Gastrocnemius medialis (tissue), 4 donors: Measurements from ENCODE around the gene RBM33. TPM values are rescaled to one million over a fixed set of nuclear protein-coding genes. Genes with fewer than 3 reads are reported as not detected.

Experiments used
- ATAC-seq, 2 donors: fragments of 150-250 bp; one replicate each; pipeline ENCODE4 v1.9.1; 2016
- DNase-seq, 2 donors: peaks; one replicate each; pipeline ENCODE4 v3.0.0-alpha.2; 2019
- H3K27ac ChIP-seq, 4 donors: fragments of 200-600 bp; sonication (generic); 1 replicate in 1 of 4; 2 replicates in 3 of 4; pipeline ENCODE4 v1.5.1; 2016 to 2018; ENCODE audit warnings: mild to moderate bottlenecking in 2 of 4, moderate library complexity in 1 of 4
- H3K27me3 ChIP-seq, 3 donors: fragments of 200-600 bp; sonication (generic) in 2 of 3; 1 replicate in 1 of 3; 2 replicates in 2 of 3; pipeline versions ENCODE4 v1.5.1 to v1.6.0; 2016 to 2019; ENCODE audit warnings: mild to moderate bottlenecking in 1 of 3, moderate library complexity in 1 of 3
- H3K36me3 ChIP-seq, 2 donors: fragments of 200-600 bp; sonication (generic) in 1 of 2; one replicate each; pipeline ENCODE4 v1.5.1; 2017 to 2018
- H3K4me1 ChIP-seq, 2 donors: fragments of 200-600 bp; sonication (generic) in 1 of 2; one replicate each; pipeline ENCODE4 v1.5.1; 2016 to 2017; ENCODE audit warnings: mild to moderate bottlenecking in 2 of 2
- H3K4me3 ChIP-seq, 4 donors: fragments of 200-600 bp; sonication (generic) in 3 of 4; 1 replicate in 1 of 4; 2 replicates in 3 of 4; pipeline ENCODE4 v1.5.1; 2016 to 2019; ENCODE audit warnings: mild to moderate bottlenecking in 2 of 4
- H3K9me3 ChIP-seq, 3 donors: fragments of 200-600 bp; sonication (generic) in 2 of 3; 1 replicate in 1 of 3; 2 replicates in 2 of 3; pipeline ENCODE4 v1.5.1; 2016 to 2019
- POLR2A ChIP-seq, 2 donors: fragments of 450-650 bp; IDR thresholded peaks; one replicate each; pipeline ENCODE4 v1.6.1; 2017; ENCODE audit warnings: antibody characterized with exemption in 2 of 2, mild to moderate bottlenecking in 2 of 2, moderate library complexity in 2 of 2
- in situ Hi-C, 4 donors: fragments of 200-750 bp; cut with MboI; loops; one replicate each; pipeline versions ENCODE4 v1.15.0 to v1.8.0; 2017; ENCODE audit warnings: low sequenced_read_pairs in 4 of 4
- intact Hi-C: fragments of 100-400 bp; cut with DNase I; formaldehyde crosslinking; loops from one replicate; pipeline ENCODE4 v1.15.1; 2023; ENCODE audit warnings: low total_unique reads
- total RNA-seq, 4 donors: library from RNA; depleted of rRNA; stranded (reverse); fragments of >200 nt; gene quantifications; one replicate each; pipeline versions ENCODE4 v1.1.0 to v1.2.3, GENCODE V29; 2016
- TF ChIP-seq, protein P1 (sequence below), 5 experiments: fragments of 450-650 bp in 3 of 5; fragments of 200-600 bp in 2 of 5; sonication (generic) in 2 of 5; IDR thresholded peaks in 4 of 5; conservative IDR thresholded peaks in 1 of 5; 1 replicate in 4 of 5; 2 replicates in 1 of 5; pipeline ENCODE4 v1.5.1; 2016 to 2019; ENCODE audit warnings: antibody characterized with exemption in 5 of 5, mild to moderate bottlenecking in 3 of 5, moderate library complexity in 3 of 5

Gene RBM33
- total RNA-seq, 4 donors from 2014 or later, result 16.6 to 30.0 (median 28.1) TPM

GRCh38 chr7:155717010-155717744, 72.7 kb downstream of the RBM33 start:
- Histone ChIP-seq H3K27me3 (no peaks in the 10 kb centered on the region), H3K4me3 (no peak overlapping the region), H3K36me3 (peaks cover 1 to 20% of the 10 kb centered on the region in 2 donors), H3K27ac (no peak overlapping the region), H3K9me3 (no peaks in the 10 kb centered on the region), H3K4me1 (no peaks in the 10 kb centered on the region)
- TF ChIP-seq POLR2A (IDR thresholded peaks at IDR 0.05), result no peak
- TF ChIP-seq, protein P1, sequence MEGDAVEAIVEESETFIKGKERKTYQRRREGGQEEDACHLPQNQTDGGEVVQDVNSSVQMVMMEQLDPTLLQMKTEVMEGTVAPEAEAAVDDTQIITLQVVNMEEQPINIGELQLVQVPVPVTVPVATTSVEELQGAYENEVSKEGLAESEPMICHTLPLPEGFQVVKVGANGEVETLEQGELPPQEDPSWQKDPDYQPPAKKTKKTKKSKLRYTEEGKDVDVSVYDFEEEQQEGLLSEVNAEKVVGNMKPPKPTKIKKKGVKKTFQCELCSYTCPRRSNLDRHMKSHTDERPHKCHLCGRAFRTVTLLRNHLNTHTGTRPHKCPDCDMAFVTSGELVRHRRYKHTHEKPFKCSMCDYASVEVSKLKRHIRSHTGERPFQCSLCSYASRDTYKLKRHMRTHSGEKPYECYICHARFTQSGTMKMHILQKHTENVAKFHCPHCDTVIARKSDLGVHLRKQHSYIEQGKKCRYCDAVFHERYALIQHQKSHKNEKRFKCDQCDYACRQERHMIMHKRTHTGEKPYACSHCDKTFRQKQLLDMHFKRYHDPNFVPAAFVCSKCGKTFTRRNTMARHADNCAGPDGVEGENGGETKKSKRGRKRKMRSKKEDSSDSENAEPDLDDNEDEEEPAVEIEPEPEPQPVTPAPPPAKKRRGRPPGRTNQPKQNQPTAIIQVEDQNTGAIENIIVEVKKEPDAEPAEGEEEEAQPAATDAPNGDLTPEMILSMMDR (IDR thresholded peaks at IDR 0.05 in 4 of 5, conservative IDR thresholded peaks at IDR 0.05 in 1 of 5), result no peak
- intact Hi-C loops, result no loop called here
- in situ Hi-C loops, result no loop called here
- ATAC-seq (no peak), DNase-seq (no peak)

DNA sequence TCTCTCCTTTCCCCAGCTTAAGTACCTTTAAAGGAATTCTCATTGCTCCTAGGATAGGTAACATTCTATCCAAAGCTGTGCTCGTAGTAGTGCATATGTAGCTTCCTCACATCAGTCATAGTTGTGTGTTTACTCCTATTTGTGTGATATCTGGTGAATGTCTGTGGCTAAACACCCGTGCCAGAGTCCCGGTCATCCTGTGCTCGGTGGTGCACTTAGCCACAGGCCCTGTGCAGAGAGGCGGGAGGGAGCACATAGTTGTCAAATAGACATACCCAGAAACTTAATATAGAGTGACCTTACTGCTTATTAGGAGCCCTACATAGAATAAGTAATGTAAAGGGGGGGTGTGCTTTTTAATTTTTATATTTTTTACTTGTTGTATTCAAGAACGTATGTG, 76.6 kb downstream of the RBM33 start:
- Histone ChIP-seq H3K27ac (no peak overlapping the region), H3K4me1 (peaks cover 8 to 11% of the 10 kb centered on the region in 2 donors), H3K9me3 (no peaks in the 10 kb centered on the region), H3K36me3 (peaks cover 0 to 15% of the 10 kb centered on the region in 2 donors), H3K27me3 (no peaks in the 10 kb centered on the region), H3K4me3 (no peak overlapping the region)
- DNase-seq, result no peak
- ATAC-seq, result no peak
- in situ Hi-C loops (no loop called here), intact Hi-C loops (loop anchor here (1.0 kb wide), 1 partner anchor 27 kb away; no protein-coding TSS in a partner anchor)
- no peak for TF ChIP-seq POLR2A (IDR thresholded peaks at IDR 0.05)
- TF ChIP-seq, protein P1 (IDR thresholded peaks at IDR 0.05 in 4 of 5, conservative IDR thresholded peaks at IDR 0.05 in 1 of 5), result no peak

GRCh38 chr7:155722118-155722517, 77.7 kb downstream of the RBM33 start:
- H3K27ac ChIP-seq, result no peak overlapping the region
- TF ChIP-seq POLR2A (IDR thresholded peaks at IDR 0.05), result no peak
- TF ChIP-seq, protein P1 (IDR thresholded peaks at IDR 0.05 in 4 of 5, conservative IDR thresholded peaks at IDR 0.05 in 1 of 5), result no peak
- peaks cover 11 to 19% of the 10 kb centered on the region in 2 donors for H3K4me1 ChIP-seq
- no peak overlapping the region for H3K4me3 ChIP-seq
- intact Hi-C loops (no loop called here), in situ Hi-C loops (no loop called here)
- H3K36me3 ChIP-seq, result peaks cover 0 to 15% of the 10 kb centered on the region in 2 donors
- H3K9me3 ChIP-seq, result no peaks in the 10 kb centered on the region
- DNase-seq (no peak), ATAC-seq (no peak)
- no peaks in the 10 kb centered on the region for H3K27me3 ChIP-seq

- peaks cover 0 to 17% of the 10 kb centered on the region in 2 donors for H3K36me3 ChIP-seq
- H3K27me3 ChIP-seq, result no peaks in the 10 kb centered on the region
- DNase-seq (no peak), ATAC-seq (no peak)
- intact Hi-C loops, result no loop called here
- H3K27ac ChIP-seq, result no peak overlapping the region
- in situ Hi-C loops, result no loop called here
- peaks cover 11 to 20% of the 10 kb centered on the region in 2 donors for H3K4me1 ChIP-seq
- TF ChIP-seq, protein P1 (IDR thresholded peaks at IDR 0.05 in 4 of 5, conservative IDR thresholded peaks at IDR 0.05 in 1 of 5), result no peak
- H3K4me3 ChIP-seq, result no peak overlapping the region
- H3K9me3 ChIP-seq, result no peaks in the 10 kb centered on the region
Observed at GRCh38 chr7:155722936-155723335, 78.5 kb downstream of the RBM33 start.
